Fibroblast of mammary gland (primary cell): ENCODE data around the gene BCAR3.

Experiments used
- DNase-seq: peaks from one replicate; pipeline ENCODE4 v3.0.0-alpha.2; 2010; ENCODE audit warnings: low read depth
- H3K4me3 ChIP-seq: 2 replicates; pipeline ENCODE4 v1.5.1; 2011; ENCODE audit warnings: low read depth, mild to moderate bottlenecking, low read length, moderate library complexity; ENCODE audit not compliant: control insufficient read depth
- CTCF ChIP-seq: conservative IDR thresholded peaks from 2 replicates; pipeline ENCODE4 v1.5.1; 2011; ENCODE audit warnings: low read depth, low read length, inconsistent platforms; ENCODE audit not compliant: control insufficient read depth, insufficient read depth

BCAR3 gene

GRCh38 chr1:93569489-93569888, 112.1 kb downstream of the BCAR3 start:
- H3K4me3 ChIP-seq: no peak overlapping the region
- no peak for DNase-seq
- TF ChIP-seq CTCF: no peak

GRCh38 chr1:93567255-93567918, 114.2 kb downstream of the BCAR3 start:
- TF ChIP-seq CTCF: no peak
- no peak overlapping the region for H3K4me3 ChIP-seq
- DNase-seq: peak; percentile 96

GRCh38 chr1:93566227-93566626, 115.4 kb downstream of the BCAR3 start:
- TF ChIP-seq CTCF: no peak
- no peak overlapping the region for H3K4me3 ChIP-seq
- DNase-seq: no peak

GRCh38 chr1:93565496-93566206, 116.0 kb downstream of the BCAR3 start:
- no peak overlapping the region for H3K4me3 ChIP-seq
- DNase-seq: peak; percentile 70
- TF ChIP-seq CTCF: no peak

- no peak for TF ChIP-seq CTCF
- DNase-seq: no peak
- no peak overlapping the region for H3K4me3 ChIP-seq
These were observed 121.9 kb downstream of the BCAR3 start for GRCh38 chr1:93559695-93560094.

GRCh38 chr1:93559045-93559444, 122.6 kb downstream of the BCAR3 start:
- no peak for TF ChIP-seq CTCF
- H3K4me3 ChIP-seq: no peak overlapping the region
- no peak for DNase-seq
